HepG2 (cell line): ENCODE measurements around the gene MLN. TPM values are rescaled to one million over a fixed set of nuclear protein-coding genes. Genes with fewer than 3 reads are reported as not detected.

Experiments
- ADNP ChIP-seq: sonication (generic); formaldehyde crosslinking; IDR thresholded peaks from 2 replicates; pipeline ENCODE4 v1.4.0; 2020; ENCODE audit warnings: missing genetic modification reagents
- BRF2 ChIP-seq: sonication (generic); formaldehyde crosslinking; IDR thresholded peaks from 2 replicates; pipeline ENCODE4 v1.8.1; 2022; ENCODE audit warnings: mild to moderate bottlenecking, missing genetic modification reagents
- CENPX ChIP-seq: sonication (generic); formaldehyde crosslinking; IDR thresholded peaks from 2 replicates; pipeline ENCODE4 v1.9.0; 2021; ENCODE audit warnings: mild to moderate bottlenecking, missing genetic modification reagents, moderate library complexity
- ELF3 ChIP-seq: IDR thresholded peaks from 2 replicates; pipeline ENCODE4 v1.6.1; 2016; ENCODE audit warnings: missing genetic modification reagents, missing compliant biosample characterization
- FIP1L1 ChIP-seq: fragments of 200-400 bp; formaldehyde crosslinking; IDR thresholded peaks from 2 replicates; pipeline ENCODE4 v1.6.1; 2018; ENCODE audit warnings: low read depth, mild to moderate bottlenecking, low read length, moderate library complexity, borderline replicate concordance; ENCODE audit not compliant: insufficient read depth
- GATA4 ChIP-seq: sonication (generic); IDR thresholded peaks from 2 replicates; pipeline ENCODE4 v1.6.1; 2016; ENCODE audit warnings: antibody characterized with exemption, low read depth, borderline replicate concordance
- MAFF ChIP-seq: IDR thresholded peaks from 2 replicates; pipeline ENCODE4 v1.6.1; 2011; ENCODE audit warnings: low read depth, low read length, improper control_type of control experiment
- MLLT10 ChIP-seq: sonication (generic); formaldehyde crosslinking; IDR thresholded peaks from 2 replicates; pipeline ENCODE4 v1.4.0; 2020; ENCODE audit warnings: missing genetic modification reagents
- SMARCC2 ChIP-seq: fragments of 450-650 bp; IDR thresholded peaks from 2 replicates; pipeline ENCODE4 v1.6.1; 2017; ENCODE audit warnings: antibody characterized with exemption, mild to moderate bottlenecking
- SPEN ChIP-seq: sonication (generic); formaldehyde crosslinking; IDR thresholded peaks from 2 replicates; pipeline ENCODE4 v1.5.1; 2020; ENCODE audit warnings: low read depth, mild to moderate bottlenecking, missing genetic modification reagents
- TAF1 ChIP-seq: sonication (generic); formaldehyde crosslinking; IDR thresholded peaks from 2 replicates; pipeline ENCODE4 v1.4.0; 2020; ENCODE audit warnings: missing genetic modification reagents
- ZNF256 ChIP-seq: sonication (generic); formaldehyde crosslinking; conservative IDR thresholded peaks from 2 replicates; pipeline ENCODE4 v1.4.0; 2020; ENCODE audit warnings: missing genetic modification reagents
- ZNF678 ChIP-seq: sonication (generic); formaldehyde crosslinking; IDR thresholded peaks from 2 replicates; pipeline ENCODE4 v1.4.0; 2020; ENCODE audit warnings: mild to moderate bottlenecking, missing genetic modification reagents
- ZNF710 ChIP-seq: sonication (generic); formaldehyde crosslinking; IDR thresholded peaks from 2 replicates; pipeline ENCODE4 v1.5.0; 2020; ENCODE audit warnings: mild to moderate bottlenecking, missing genetic modification reagents, borderline replicate concordance
- ZNF761 ChIP-seq: sonication (generic); formaldehyde crosslinking; conservative IDR thresholded peaks from 2 replicates; pipeline ENCODE4 v1.4.0; 2020; ENCODE audit warnings: mild to moderate bottlenecking, missing genetic modification reagents
- polyA plus RNA-seq, 8 experiments: library from polyadenylated mRNA; depleted of rRNA in 3 of 8; stranded (reverse) in 7 of 8; unstranded in 1 of 8; fragments of >200 nt; fragmentation: Illumina TruSeq in 4 of 8; extraction: Trizol in 4 of 8; gene quantifications; 2 replicates each; pipeline versions ENCODE4 v1.2.1 to v1.2.3, GENCODE V29; 2011 to 2016; ENCODE audit warnings: low read depth in 4 of 8, missing spikeins in 1 of 8, mixed read lengths in 1 of 8; ENCODE audit not compliant: insufficient read depth in 1 of 8
- total RNA-seq, 5 experiments: library from RNA; depleted of rRNA; stranded (reverse); fragments of >200 nt; fragmentation: Illumina TruSeq; extraction: Trizol; gene quantifications; 2 replicates each; pipeline ENCODE4 v1.2.3, GENCODE V29; 2016; ENCODE audit warnings: low read depth in 1 of 5
- TF ChIP-seq, protein P1 (sequence below): sonication (generic); formaldehyde crosslinking; IDR thresholded peaks from 2 replicates; pipeline ENCODE4 v1.8.1; 2022; ENCODE audit warnings: low read depth, mild to moderate bottlenecking, missing genetic modification reagents
- TF ChIP-seq, protein P2 (sequence below): IDR thresholded peaks from 2 replicates; pipeline ENCODE4 v1.6.1; 2016; ENCODE audit warnings: mild to moderate bottlenecking, missing biosample characterization, missing genetic modification reagents
- TF ChIP-seq, protein P3 (sequence below): IDR thresholded peaks from 2 replicates; pipeline ENCODE4 v1.4.0; 2020; ENCODE audit warnings: mild to moderate bottlenecking, missing genetic modification reagents

MLN gene
- total and polyA plus RNA-seq, 2 of the 13 experiments (the other 11 are each of a cell fraction or from before 2014, with no cell fraction given) = not detected

DNA sequence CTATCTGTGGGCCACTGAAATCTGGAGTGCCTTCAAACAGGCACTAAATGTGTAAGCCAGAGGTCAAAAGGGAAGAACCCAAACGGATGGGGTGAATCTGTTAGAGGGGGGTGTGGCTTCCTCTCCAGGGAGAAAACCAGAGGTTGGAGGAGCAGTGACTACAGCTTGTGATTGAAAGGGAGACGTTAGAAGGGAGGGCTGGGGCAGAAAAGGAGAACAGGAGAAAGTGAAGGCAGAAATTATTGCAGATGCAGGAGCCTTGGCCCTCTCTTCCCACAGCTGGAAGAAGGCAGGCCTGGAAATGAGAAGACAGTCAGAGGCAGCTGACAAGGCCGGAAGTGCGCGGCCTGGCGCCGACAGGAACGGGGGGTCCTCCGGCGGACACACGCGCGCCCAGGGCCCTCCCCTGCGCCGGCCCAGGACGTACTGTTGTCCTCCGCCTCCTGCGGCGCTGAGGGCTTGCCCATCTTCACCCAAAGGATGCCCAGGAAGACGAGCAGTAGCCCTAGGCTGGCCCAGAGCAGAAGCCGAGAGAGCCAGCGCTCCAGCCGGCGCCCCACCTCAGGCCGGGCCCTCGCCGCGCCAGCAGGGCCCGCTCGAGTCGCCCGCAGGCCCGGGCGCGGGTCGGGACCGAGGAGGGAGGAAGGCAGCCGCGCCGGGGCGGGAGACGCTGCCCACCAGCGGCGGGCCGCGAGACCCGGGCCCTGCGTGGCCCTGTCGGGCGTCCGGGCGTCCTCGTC is 15.7 kb downstream of the MLN start (continued):
- TF ChIP-seq BRF2 (CRISPR knock-in tag) (0 out of 2 replicates have a peak, but pooled peaks have one; percentile 41), SPEN (peak; percentile 94), CENPX (CRISPR knock-in tag) (no peak), FIP1L1 (no peak), TAF1 (CRISPR knock-in tag) (peak; percentile 72), ADNP (no peak), MLLT10 (CRISPR knock-in tag) (no peak), ELF3 (CRISPR knock-in tag) (peak; percentile 63), ZNF761 (CRISPR knock-in tag) (no peak), ZNF256 (CRISPR knock-in tag) (no peak), SMARCC2 (no peak), ZNF678 (CRISPR knock-in tag) (no peak), MAFF (no peak), ZNF710 (CRISPR knock-in tag) (no peak; the same call in 1 of the 2 replicates), GATA4 (no peak)
- TF ChIP-seq, protein P1, sequence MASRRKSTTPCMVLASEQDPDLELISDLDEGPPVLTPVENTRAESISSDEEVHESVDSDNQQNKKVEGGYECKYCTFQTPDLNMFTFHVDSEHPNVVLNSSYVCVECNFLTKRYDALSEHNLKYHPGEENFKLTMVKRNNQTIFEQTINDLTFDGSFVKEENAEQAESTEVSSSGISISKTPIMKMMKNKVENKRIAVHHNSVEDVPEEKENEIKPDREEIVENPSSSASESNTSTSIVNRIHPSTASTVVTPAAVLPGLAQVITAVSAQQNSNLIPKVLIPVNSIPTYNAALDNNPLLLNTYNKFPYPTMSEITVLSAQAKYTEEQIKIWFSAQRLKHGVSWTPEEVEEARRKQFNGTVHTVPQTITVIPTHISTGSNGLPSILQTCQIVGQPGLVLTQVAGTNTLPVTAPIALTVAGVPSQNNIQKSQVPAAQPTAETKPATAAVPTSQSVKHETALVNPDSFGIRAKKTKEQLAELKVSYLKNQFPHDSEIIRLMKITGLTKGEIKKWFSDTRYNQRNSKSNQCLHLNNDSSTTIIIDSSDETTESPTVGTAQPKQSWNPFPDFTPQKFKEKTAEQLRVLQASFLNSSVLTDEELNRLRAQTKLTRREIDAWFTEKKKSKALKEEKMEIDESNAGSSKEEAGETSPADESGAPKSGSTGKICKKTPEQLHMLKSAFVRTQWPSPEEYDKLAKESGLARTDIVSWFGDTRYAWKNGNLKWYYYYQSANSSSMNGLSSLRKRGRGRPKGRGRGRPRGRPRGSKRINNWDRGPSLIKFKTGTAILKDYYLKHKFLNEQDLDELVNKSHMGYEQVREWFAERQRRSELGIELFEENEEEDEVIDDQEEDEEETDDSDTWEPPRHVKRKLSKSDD (CRISPR knock-in tag) = no peak
- TF ChIP-seq, protein P2, sequence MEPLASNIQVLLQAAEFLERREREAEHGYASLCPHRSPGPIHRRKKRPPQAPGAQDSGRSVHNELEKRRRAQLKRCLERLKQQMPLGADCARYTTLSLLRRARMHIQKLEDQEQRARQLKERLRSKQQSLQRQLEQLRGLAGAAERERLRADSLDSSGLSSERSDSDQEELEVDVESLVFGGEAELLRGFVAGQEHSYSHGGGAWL (CRISPR knock-in tag) = no peak; the same call in 1 of the 2 replicates
- TF ChIP-seq, protein P3, sequence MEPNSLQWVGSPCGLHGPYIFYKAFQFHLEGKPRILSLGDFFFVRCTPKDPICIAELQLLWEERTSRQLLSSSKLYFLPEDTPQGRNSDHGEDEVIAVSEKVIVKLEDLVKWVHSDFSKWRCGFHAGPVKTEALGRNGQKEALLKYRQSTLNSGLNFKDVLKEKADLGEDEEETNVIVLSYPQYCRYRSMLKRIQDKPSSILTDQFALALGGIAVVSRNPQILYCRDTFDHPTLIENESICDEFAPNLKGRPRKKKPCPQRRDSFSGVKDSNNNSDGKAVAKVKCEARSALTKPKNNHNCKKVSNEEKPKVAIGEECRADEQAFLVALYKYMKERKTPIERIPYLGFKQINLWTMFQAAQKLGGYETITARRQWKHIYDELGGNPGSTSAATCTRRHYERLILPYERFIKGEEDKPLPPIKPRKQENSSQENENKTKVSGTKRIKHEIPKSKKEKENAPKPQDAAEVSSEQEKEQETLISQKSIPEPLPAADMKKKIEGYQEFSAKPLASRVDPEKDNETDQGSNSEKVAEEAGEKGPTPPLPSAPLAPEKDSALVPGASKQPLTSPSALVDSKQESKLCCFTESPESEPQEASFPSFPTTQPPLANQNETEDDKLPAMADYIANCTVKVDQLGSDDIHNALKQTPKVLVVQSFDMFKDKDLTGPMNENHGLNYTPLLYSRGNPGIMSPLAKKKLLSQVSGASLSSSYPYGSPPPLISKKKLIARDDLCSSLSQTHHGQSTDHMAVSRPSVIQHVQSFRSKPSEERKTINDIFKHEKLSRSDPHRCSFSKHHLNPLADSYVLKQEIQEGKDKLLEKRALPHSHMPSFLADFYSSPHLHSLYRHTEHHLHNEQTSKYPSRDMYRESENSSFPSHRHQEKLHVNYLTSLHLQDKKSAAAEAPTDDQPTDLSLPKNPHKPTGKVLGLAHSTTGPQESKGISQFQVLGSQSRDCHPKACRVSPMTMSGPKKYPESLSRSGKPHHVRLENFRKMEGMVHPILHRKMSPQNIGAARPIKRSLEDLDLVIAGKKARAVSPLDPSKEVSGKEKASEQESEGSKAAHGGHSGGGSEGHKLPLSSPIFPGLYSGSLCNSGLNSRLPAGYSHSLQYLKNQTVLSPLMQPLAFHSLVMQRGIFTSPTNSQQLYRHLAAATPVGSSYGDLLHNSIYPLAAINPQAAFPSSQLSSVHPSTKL (CRISPR knock-in tag) = peak; percentile 32
